Lung (tissue), 12 donors: ENCODE results near the gene SURF6. TPM values are rescaled to one million over a fixed set of nuclear protein-coding genes. Genes with fewer than 3 reads are reported as not detected.

Experiments used
- ATAC-seq: fragments of 200-7000 bp; cut with Tn5 transposase; one replicate; pipeline ENCODE4 v1.9.1; 2020; ENCODE audit warnings: moderate number of reproducible peaks; ENCODE audit not compliant: insufficient read depth, low FRiP score
- DNase-seq, 3 donors: peaks; one replicate each; pipeline ENCODE4 v3.0.0-alpha.2; 2013 to 2017
- H3K27ac ChIP-seq, 2 donors: one replicate each; pipeline ENCODE4 v1.5.1; 2013; ENCODE audit warnings: mild to moderate bottlenecking in 2 of 2, moderate library complexity in 2 of 2, control low read depth in 1 of 2, inconsistent platforms in 1 of 2, low read depth in 1 of 2, low read length in 1 of 2
- H3K27me3 ChIP-seq, 3 donors: one replicate each; pipeline ENCODE4 v1.5.1; 2013; ENCODE audit warnings: low read length in 2 of 3; ENCODE audit not compliant: control insufficient read depth in 3 of 3, insufficient read depth in 3 of 3
- H3K36me3 ChIP-seq, 4 donors: one replicate each; pipeline ENCODE4 v1.5.1; 2013; ENCODE audit warnings: low read length in 4 of 4, mild to moderate bottlenecking in 1 of 4, moderate library complexity in 1 of 4; ENCODE audit not compliant: control insufficient read depth in 4 of 4, insufficient read depth in 4 of 4
- H3K4me1 ChIP-seq, 5 donors: one replicate each; pipeline ENCODE4 v1.5.1; 2013; ENCODE audit warnings: low read length in 5 of 5, mild to moderate bottlenecking in 2 of 5, moderate library complexity in 1 of 5; ENCODE audit not compliant: control insufficient read depth in 5 of 5, insufficient read depth in 5 of 5
- H3K4me3 ChIP-seq: one replicate; pipeline ENCODE4 v1.5.1; 2013; ENCODE audit warnings: mild to moderate bottlenecking, control low read depth, moderate library complexity
- H3K9ac ChIP-seq, 2 donors: one replicate each; pipeline ENCODE4 v1.5.1; 2013; ENCODE audit warnings: low read length in 2 of 2, control low read depth in 1 of 2; ENCODE audit not compliant: insufficient read depth in 1 of 2
- H3K9me3 ChIP-seq, 4 donors: one replicate each; pipeline ENCODE4 v1.5.1; 2013; ENCODE audit warnings: low read length in 3 of 4, mild to moderate bottlenecking in 1 of 4, moderate library complexity in 1 of 4; ENCODE audit not compliant: control insufficient read depth in 4 of 4, insufficient read depth in 3 of 4
- WGBS, 2 donors: extraction: QIAGEN DNeasy Blood & Tissue Kit; methylation state at CpG; one replicate each; pipeline ENCODE4 v1.1.7; 2013; 5-methylcytosine and 5-hydroxymethylcytosine counted together
- polyA plus RNA-seq, 2 donors: library from polyadenylated mRNA; stranded (reverse); fragments of 200-250 nt; gene quantifications; one replicate each; pipeline ENCODE4 v1.2.1, GENCODE V29; 2013
- total RNA-seq, 2 donors: library from RNA; depleted of rRNA in 1 of 2; stranded (reverse); fragments of >200 nt in 1 of 2; gene quantifications; one replicate each; pipeline ENCODE4 v1.2.1, GENCODE V29; 2014 to 2021
- TF ChIP-seq, protein P1 (sequence below): IDR thresholded peaks from 2 replicates; pipeline ENCODE4 v1.5.1; 2012; ENCODE audit warnings: mild to moderate bottlenecking; ENCODE audit errors: control extremely low read depth, extremely low read depth
- donor health status: control.
- donor health status: control.
- donor health status: Bipolar disorder and iron deficiency.
- donor health status: healthy.
- donor health status: DM: yes; HTN: yes; CAD: no.

SURF6 gene
- total and polyA plus RNA-seq, 4 donors: 13.7 to 25.6 (median 23.8) TPM

DNA sequence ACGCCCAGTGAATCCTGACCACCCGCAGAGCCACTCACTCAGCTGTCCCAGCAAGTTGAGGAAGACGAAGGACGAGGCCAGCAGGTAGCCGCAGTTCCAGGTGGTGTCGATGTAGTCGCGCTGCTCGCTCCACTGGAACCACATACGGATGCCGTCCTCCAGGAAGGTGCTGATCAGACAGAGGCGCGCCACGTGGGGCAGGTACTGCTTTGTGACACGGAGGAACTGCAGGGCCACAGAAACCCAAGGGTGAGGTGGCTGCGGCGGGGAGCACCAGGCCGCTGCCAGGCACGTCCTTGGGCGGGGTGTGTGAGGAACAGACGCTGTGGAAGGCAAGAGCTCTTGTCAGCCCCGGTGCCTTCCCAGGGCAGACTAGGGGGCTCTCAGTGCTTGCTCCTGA, 31.2 kb upstream of the SURF6 start:
- no peaks in the 10 kb centered on the region for H3K27me3 ChIP-seq
- H3K4me3 ChIP-seq: no peak overlapping the region
- TF ChIP-seq, protein P1, sequence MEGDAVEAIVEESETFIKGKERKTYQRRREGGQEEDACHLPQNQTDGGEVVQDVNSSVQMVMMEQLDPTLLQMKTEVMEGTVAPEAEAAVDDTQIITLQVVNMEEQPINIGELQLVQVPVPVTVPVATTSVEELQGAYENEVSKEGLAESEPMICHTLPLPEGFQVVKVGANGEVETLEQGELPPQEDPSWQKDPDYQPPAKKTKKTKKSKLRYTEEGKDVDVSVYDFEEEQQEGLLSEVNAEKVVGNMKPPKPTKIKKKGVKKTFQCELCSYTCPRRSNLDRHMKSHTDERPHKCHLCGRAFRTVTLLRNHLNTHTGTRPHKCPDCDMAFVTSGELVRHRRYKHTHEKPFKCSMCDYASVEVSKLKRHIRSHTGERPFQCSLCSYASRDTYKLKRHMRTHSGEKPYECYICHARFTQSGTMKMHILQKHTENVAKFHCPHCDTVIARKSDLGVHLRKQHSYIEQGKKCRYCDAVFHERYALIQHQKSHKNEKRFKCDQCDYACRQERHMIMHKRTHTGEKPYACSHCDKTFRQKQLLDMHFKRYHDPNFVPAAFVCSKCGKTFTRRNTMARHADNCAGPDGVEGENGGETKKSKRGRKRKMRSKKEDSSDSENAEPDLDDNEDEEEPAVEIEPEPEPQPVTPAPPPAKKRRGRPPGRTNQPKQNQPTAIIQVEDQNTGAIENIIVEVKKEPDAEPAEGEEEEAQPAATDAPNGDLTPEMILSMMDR: no peak
- 92 to 94% methylated on average over 22 of the region's 22 CpGs for WGBS, 2 donors
- H3K9ac ChIP-seq: no peak overlapping the region
- H3K4me1 ChIP-seq: peaks cover 5 to 27% (median 25%) of the 10 kb centered on the region in 5 donors
- ATAC-seq (no peak), DNase-seq (no peak)
- no peaks in the 10 kb centered on the region for H3K9me3 ChIP-seq
- H3K27ac ChIP-seq: no peak overlapping the region
- peaks cover 6 to 56% (median 43%) of the 10 kb centered on the region in 4 donors for H3K36me3 ChIP-seq

DNA sequence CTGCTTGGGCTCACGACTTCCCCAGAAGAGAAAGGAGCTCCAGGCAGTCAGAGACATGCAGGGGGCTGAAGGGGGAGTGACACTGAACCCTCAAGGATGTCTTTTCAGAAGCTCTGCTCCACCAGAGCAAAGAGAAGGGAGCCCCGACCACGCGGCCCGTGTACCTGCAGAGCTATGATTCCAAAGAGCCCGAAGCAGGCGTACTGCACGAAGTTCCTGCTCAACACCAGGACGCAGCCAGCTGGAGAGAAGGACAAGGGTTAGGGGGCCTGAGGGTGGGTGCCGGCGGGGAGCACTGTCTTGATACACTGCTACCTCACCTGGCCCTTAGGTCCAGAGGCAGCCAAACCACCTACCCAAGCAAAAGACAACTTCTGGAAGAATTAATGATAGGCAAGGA, 30.4 kb upstream of the SURF6 start:
- peaks cover 0 to 27% (median 20%) of the 10 kb centered on the region in 5 donors for H3K4me1 ChIP-seq
- DNase-seq: no peak
- WGBS, 2 donors: 93 to 95% methylated on average over 11 of the region's 11 CpGs

DNA sequence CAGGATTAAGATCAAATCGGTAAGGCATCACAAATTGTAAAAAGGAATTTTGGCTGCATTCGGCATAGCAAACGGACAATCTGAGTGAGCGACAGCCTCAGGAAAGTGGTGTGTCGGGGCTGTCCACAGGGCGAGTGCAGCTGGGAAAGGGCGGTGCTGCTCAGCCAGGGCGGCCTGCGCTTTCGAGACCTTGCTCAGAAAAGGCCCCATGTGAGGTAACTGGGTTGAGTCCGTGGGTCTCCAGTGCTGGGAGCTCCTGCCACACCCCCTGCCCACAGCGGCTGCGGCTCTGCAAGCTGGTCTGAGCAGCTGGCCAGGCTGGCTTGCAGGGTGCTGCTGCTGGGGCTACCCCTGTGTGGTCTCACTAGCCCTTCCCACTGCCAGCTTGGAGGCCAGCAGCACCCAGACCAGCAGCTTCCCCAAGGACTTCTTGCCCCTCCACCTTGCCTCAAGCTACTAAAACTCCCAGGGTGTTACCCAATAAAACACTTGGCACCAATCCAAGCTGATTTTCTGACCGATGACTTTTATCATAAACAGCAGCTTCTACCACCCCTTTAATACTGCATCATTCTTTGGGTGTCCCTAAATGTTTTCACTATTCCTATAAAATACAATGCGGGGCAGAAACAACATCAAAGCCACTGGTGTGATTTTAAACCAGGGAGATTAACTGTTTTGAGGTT, 26.5 kb upstream of the SURF6 start:
- H3K36me3 ChIP-seq: peaks cover 16 to 69% (median 56%) of the 10 kb centered on the region in 4 donors
- TF ChIP-seq, protein P1: no peak
- ATAC-seq (no peak), DNase-seq (peak in 2 of 3 donors; percentile 47 to 59)
- WGBS, 2 donors: 91 to 92% methylated on average over 15 of the region's 15 CpGs
- H3K27ac ChIP-seq: no peak overlapping the region
- H3K4me3 ChIP-seq: no peak overlapping the region
- H3K4me1 ChIP-seq: peaks cover 0 to 27% (median 13%) of the 10 kb centered on the region in 5 donors
- no peaks in the 10 kb centered on the region for H3K27me3 ChIP-seq
- H3K9me3 ChIP-seq: no peaks in the 10 kb centered on the region
- H3K9ac ChIP-seq: peak overlapping the region in 1 of 2 donors; percentile 11

More for the DNA sequence above, 30.4 kb upstream of the SURF6 start:
- Histone ChIP-seq H3K9ac (no peak overlapping the region), H3K27me3 (no peaks in the 10 kb centered on the region), H3K9me3 (no peaks in the 10 kb centered on the region), H3K36me3 (peaks cover 12 to 61% (median 45%) of the 10 kb centered on the region in 4 donors), H3K4me3 (no peak overlapping the region), H3K27ac (no peak overlapping the region)
- no peak for ATAC-seq
- TF ChIP-seq, protein P1: no peak
